ENCODE results near the gene TOMM40. TPM values are rescaled to one million over a fixed set of nuclear protein-coding genes. Genes with fewer than 3 reads are reported as not detected.
"Not testable (repeated sequence)": the region's sequence is repeated elsewhere in the genome, so short reads cannot be mapped to it uniquely, and the experiment has no call there.

TOMM40 gene
- total RNA-seq, 1 donor from 2014 or later = 74.7 TPM

GRCh38 chr19:44869733-44870470 lies 21.2 kb upstream of the TOMM40 start:
- DNase-seq (ENCODE audit: extremely low read depth, low read depth, low spot score) = no peak

- no peak for DNase-seq (ENCODE audit: extremely low read depth, low read depth, low spot score)
Measured at GRCh38 chr19:44871809-44872208, 19.2 kb upstream of the TOMM40 start.

GRCh38 chr19:44872661-44873060 lies 18.4 kb upstream of the TOMM40 start:
- no peak for DNase-seq (ENCODE audit: extremely low read depth, low read depth, low spot score)

GRCh38 chr19:44874317-44874716 lies 16.7 kb upstream of the TOMM40 start:
- DNase-seq (ENCODE audit: extremely low read depth, low read depth, low spot score) = no peak

- DNase-seq (ENCODE audit: extremely low read depth, low read depth, low spot score) = no peak
Measured at GRCh38 chr19:44875666-44876451, 15.2 kb upstream of the TOMM40 start.

- no peak for DNase-seq (ENCODE audit: extremely low read depth, low read depth, low spot score)
Measured at GRCh38 chr19:44876930-44877535, 14.0 kb upstream of the TOMM40 start.

GRCh38 chr19:44878120-44878865 lies 12.8 kb upstream of the TOMM40 start:
- DNase-seq (ENCODE audit: extremely low read depth, low read depth, low spot score) = no peak

GRCh38 chr19:44879309-44880065 lies 11.6 kb upstream of the TOMM40 start:
- no peak for DNase-seq (ENCODE audit: extremely low read depth, low read depth, low spot score)

- no peak for DNase-seq (ENCODE audit: extremely low read depth, low read depth, low spot score)
Measured at GRCh38 chr19:44882063-44882462, 9.0 kb upstream of the TOMM40 start.

- not testable (repeated sequence) for DNase-seq (ENCODE audit: extremely low read depth, low read depth, low spot score)
Measured at GRCh38 chr19:44882619-44883397, 8.2 kb upstream of the TOMM40 start.

GRCh38 chr19:44883922-44884321 lies 7.1 kb upstream of the TOMM40 start:
- no peak for DNase-seq (ENCODE audit: extremely low read depth, low read depth, low spot score)

- no peak for DNase-seq (ENCODE audit: extremely low read depth, low read depth, low spot score)
Measured at GRCh38 chr19:44884566-44884965, 6.5 kb upstream of the TOMM40 start.

- no peak for DNase-seq (ENCODE audit: extremely low read depth, low read depth, low spot score)
Measured at GRCh38 chr19:44886141-44886540, 4.9 kb upstream of the TOMM40 start.

- no peak for DNase-seq (ENCODE audit: extremely low read depth, low read depth, low spot score)
Measured at GRCh38 chr19:44887648-44888047, 3.4 kb upstream of the TOMM40 start.

- not testable (repeated sequence) for DNase-seq (ENCODE audit: extremely low read depth, low read depth, low spot score)
Measured at GRCh38 chr19:44888335-44888734, 2.7 kb upstream of the TOMM40 start.

- DNase-seq (ENCODE audit: extremely low read depth, low read depth, low spot score) = no peak
Measured at GRCh38 chr19:44889830-44890365, 1.2 kb upstream of the TOMM40 start.

GRCh38 chr19:44890366-44891015 lies 563 bp upstream of the TOMM40 start:
- peak; percentile 98 for DNase-seq (ENCODE audit: extremely low read depth, low read depth, low spot score)

GRCh38 chr19:44892932-44893331 lies 1.9 kb downstream of the TOMM40 start:
- DNase-seq (ENCODE audit: extremely low read depth, low read depth, low spot score) = no peak
